HTR-8/SVneo (cell line): Measurements from ENCODE around the gene FBXL7.
A peak's percentile ranks its signal among the peaks of the same experiment; 100 is the strongest.

ENCODE experiments used
- DNase-seq: peaks from one replicate; pipeline ENCODE4 v3.0.0; 2011; ENCODE audit warnings: low spot score, mixed read lengths; ENCODE audit not compliant: insufficient read length
- FAIRE-seq: peaks from 2 replicates; lab custom pipeline; 2011; peaks lifted over from hg19 to GRCh38; lab: Jason Lieb, UNC

FBXL7 gene

GRCh38 chr5:15639288-15639687 is 139.3 kb downstream of the FBXL7 start:
- FAIRE-seq (no peak), DNase-seq (no peak)

- FAIRE-seq, result peak; percentile 33
Observed at GRCh38 chr5:15640116-15640515, 140.1 kb downstream of the FBXL7 start.

GRCh38 chr5:15643731-15644130 is 143.8 kb downstream of the FBXL7 start:
- FAIRE-seq, result no peak

More at GRCh38 chr5:15640116-15640515, 140.1 kb downstream of the FBXL7 start:
- no peak for DNase-seq

GRCh38 chr5:15645381-15646160 is 145.6 kb downstream of the FBXL7 start:
- FAIRE-seq, result peak; percentile 42
- DNase-seq, result no peak

More at GRCh38 chr5:15643731-15644130, 143.8 kb downstream of the FBXL7 start:
- no peak for DNase-seq

GRCh38 chr5:15646371-15646770 is 146.4 kb downstream of the FBXL7 start:
- DNase-seq (no peak), FAIRE-seq (peak; percentile 44)

- DNase-seq (no peak), FAIRE-seq (no peak)
Observed at GRCh38 chr5:15647251-15647650, 147.3 kb downstream of the FBXL7 start.

- no peak for FAIRE-seq
Observed at GRCh38 chr5:15650266-15650665, 150.3 kb downstream of the FBXL7 start.

GRCh38 chr5:15654779-15655178 is 154.8 kb downstream of the FBXL7 start:
- FAIRE-seq (no peak), DNase-seq (no peak)

More at GRCh38 chr5:15650266-15650665, 150.3 kb downstream of the FBXL7 start:
- no peak for DNase-seq

- FAIRE-seq, result no peak
Observed at GRCh38 chr5:15655683-15656082, 155.7 kb downstream of the FBXL7 start.

GRCh38 chr5:15664961-15665360 is 165.0 kb downstream of the FBXL7 start:
- no peak for DNase-seq
- FAIRE-seq, result peak; percentile 57

More at GRCh38 chr5:15655683-15656082, 155.7 kb downstream of the FBXL7 start:
- no peak for DNase-seq

- FAIRE-seq (no peak), DNase-seq (no peak)
Observed at GRCh38 chr5:15669826-15670225, 169.8 kb downstream of the FBXL7 start.

GRCh38 chr5:15674716-15675115 is 174.7 kb downstream of the FBXL7 start:
- FAIRE-seq (peak; percentile 62), DNase-seq (no peak)

- DNase-seq (no peak), FAIRE-seq (no peak)
Observed at GRCh38 chr5:15676591-15676990, 176.6 kb downstream of the FBXL7 start.

- DNase-seq (no peak), FAIRE-seq (no peak)
Observed at GRCh38 chr5:15679161-15679560, 179.2 kb downstream of the FBXL7 start.

GRCh38 chr5:15680455-15680854 is 180.5 kb downstream of the FBXL7 start:
- FAIRE-seq (peak; percentile 83), DNase-seq (no peak)

- no peak for FAIRE-seq
- no peak for DNase-seq
Observed at GRCh38 chr5:15682122-15682521, 182.1 kb downstream of the FBXL7 start.

GRCh38 chr5:15682566-15682965 is 182.6 kb downstream of the FBXL7 start:
- no peak for FAIRE-seq
- no peak for DNase-seq

GRCh38 chr5:15683332-15683731 is 183.4 kb downstream of the FBXL7 start:
- FAIRE-seq (no peak), DNase-seq (no peak)

GRCh38 chr5:15687401-15687800 is 187.4 kb downstream of the FBXL7 start:
- DNase-seq, result no peak
- FAIRE-seq, result peak; percentile 9

- no peak for FAIRE-seq
- no peak for DNase-seq
Observed at GRCh38 chr5:15689836-15690235, 189.9 kb downstream of the FBXL7 start.

GRCh38 chr5:15690611-15691010 is 190.6 kb downstream of the FBXL7 start:
- FAIRE-seq, result peak; percentile 38
- no peak for DNase-seq

GRCh38 chr5:15691521-15691920 is 191.5 kb downstream of the FBXL7 start:
- no peak for FAIRE-seq
- DNase-seq, result no peak
